Chondrocyte (in vitro differentiated cells): Measurements from ENCODE around the gene CCDC182. TPM values are rescaled to one million over a fixed set of nuclear protein-coding genes. Genes with fewer than 3 reads are reported as not detected.

Source experiments
- DNase-seq: peaks from one replicate; pipeline ENCODE4 v3.0.0; 2021; ENCODE audit warnings: mixed read lengths, low spot score
- H3K27ac Mint-ChIP-seq: one replicate; pipeline ENCODE4 v1.8.0; 2021; ENCODE audit warnings: mild to moderate bottlenecking, moderate library complexity, mixed read lengths; ENCODE audit not compliant: unreplicated experiment
- H3K27me3 Mint-ChIP-seq: 2 replicates; pipeline ENCODE4 v1.8.0; 2021; ENCODE audit warnings: low read depth, mixed read lengths
- H3K36me3 Mint-ChIP-seq: 2 replicates; pipeline ENCODE4 v1.8.0; 2021; ENCODE audit warnings: low read depth, mixed read lengths
- H3K4me1 Mint-ChIP-seq: 2 replicates; pipeline ENCODE4 v1.8.0; 2021; ENCODE audit warnings: low read depth, mild to moderate bottlenecking, mixed read lengths
- H3K4me3 Mint-ChIP-seq: one replicate; pipeline ENCODE4 v1.8.0; 2021; ENCODE audit warnings: mild to moderate bottlenecking, moderate library complexity, mixed read lengths; ENCODE audit not compliant: unreplicated experiment
- H3K9me3 Mint-ChIP-seq: 2 replicates; pipeline ENCODE4 v1.8.0; 2021; ENCODE audit warnings: low read depth, mixed read lengths
- total RNA-seq: library from RNA; stranded (reverse); gene quantifications from 3 replicates; pipeline ENCODE4 v1.2.1, GENCODE V29; 2021
- TF ChIP-seq, protein P1 (sequence below): fragments of 200-600 bp; sonication (generic); IDR thresholded peaks from 2 replicates; pipeline ENCODE4 v1.5.0; 2021; ENCODE audit warnings: antibody characterized with exemption, mild to moderate bottlenecking, moderate library complexity

Gene CCDC182
- total RNA-seq, 1 donor from 2014 or later = not detected

- H3K9me3 Mint-ChIP-seq = no peaks in the 10 kb centered on the region
- TF ChIP-seq, protein P1, sequence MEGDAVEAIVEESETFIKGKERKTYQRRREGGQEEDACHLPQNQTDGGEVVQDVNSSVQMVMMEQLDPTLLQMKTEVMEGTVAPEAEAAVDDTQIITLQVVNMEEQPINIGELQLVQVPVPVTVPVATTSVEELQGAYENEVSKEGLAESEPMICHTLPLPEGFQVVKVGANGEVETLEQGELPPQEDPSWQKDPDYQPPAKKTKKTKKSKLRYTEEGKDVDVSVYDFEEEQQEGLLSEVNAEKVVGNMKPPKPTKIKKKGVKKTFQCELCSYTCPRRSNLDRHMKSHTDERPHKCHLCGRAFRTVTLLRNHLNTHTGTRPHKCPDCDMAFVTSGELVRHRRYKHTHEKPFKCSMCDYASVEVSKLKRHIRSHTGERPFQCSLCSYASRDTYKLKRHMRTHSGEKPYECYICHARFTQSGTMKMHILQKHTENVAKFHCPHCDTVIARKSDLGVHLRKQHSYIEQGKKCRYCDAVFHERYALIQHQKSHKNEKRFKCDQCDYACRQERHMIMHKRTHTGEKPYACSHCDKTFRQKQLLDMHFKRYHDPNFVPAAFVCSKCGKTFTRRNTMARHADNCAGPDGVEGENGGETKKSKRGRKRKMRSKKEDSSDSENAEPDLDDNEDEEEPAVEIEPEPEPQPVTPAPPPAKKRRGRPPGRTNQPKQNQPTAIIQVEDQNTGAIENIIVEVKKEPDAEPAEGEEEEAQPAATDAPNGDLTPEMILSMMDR = no peak
- H3K36me3 Mint-ChIP-seq = peaks cover 1% of the 10 kb centered on the region
- DNase-seq = no peak
- H3K4me1 Mint-ChIP-seq = no peaks in the 10 kb centered on the region
- peaks cover 52% of the 10 kb centered on the region for H3K27me3 Mint-ChIP-seq
- H3K27ac Mint-ChIP-seq = no peak overlapping the region
- H3K4me3 Mint-ChIP-seq = no peak overlapping the region
These were observed 22.5 kb upstream of the CCDC182 start for GRCh38 chr17:57767561-57767960.

GRCh38 chr17:57766318-57766943 is 21.3 kb upstream of the CCDC182 start:
- Mint-ChIP-seq H3K36me3 (peaks cover 1% of the 10 kb centered on the region), H3K27ac (no peak overlapping the region), H3K27me3 (peaks cover 43% of the 10 kb centered on the region), H3K4me1 (no peaks in the 10 kb centered on the region), H3K9me3 (no peaks in the 10 kb centered on the region), H3K4me3 (no peak overlapping the region)
- DNase-seq = no peak
- TF ChIP-seq, protein P1 = no peak

DNA sequence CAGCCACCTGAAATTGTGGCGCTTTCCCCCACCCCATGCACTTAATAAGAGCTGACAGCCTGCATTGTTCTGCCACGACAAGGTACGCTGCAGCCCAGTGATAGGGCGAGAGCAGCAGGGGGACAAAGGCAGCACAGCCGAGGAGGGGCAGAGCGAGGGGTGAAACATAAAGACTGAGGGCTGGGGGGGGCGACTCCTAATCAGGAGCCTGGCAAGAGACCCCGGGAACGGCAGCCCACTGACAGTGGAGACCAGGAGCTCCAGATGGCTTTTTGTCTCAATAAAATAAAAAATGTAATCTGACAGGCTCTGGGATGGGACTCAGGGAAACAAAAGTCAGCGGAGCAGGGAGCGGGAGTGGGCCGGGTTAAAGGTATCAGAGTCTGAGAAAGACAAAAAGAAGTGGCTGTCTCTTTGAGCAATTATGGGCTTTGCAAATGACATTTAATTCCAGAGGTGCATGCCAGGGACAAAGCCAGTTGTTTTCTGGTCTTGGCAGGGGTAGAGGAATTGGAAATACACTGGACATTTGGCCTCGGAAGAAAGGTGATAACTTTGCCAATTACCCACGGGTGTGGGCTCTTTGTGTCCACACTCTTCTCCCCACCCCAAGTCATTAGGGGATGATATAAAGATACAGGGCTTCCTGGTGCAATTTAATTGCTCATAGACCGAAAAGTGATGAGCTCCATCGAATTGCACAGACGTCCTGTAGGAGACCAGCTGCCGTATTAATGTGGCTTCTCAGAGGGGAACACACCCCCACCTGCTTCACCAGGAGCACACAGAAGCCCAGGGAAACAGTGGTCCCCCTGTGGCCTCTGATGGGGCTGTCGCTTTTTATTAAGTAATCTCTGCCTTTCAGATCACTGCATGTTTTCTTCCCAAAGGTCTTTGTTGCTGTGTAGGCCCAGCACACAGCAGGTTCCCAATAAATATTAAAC is 17.6 kb upstream of the CCDC182 start:
- Mint-ChIP-seq H3K27me3 (peaks cover 26% of the 10 kb centered on the region), H3K4me3 (no peak overlapping the region), H3K36me3 (peaks cover 1% of the 10 kb centered on the region), H3K9me3 (no peaks in the 10 kb centered on the region), H3K4me1 (no peaks in the 10 kb centered on the region), H3K27ac (no peak overlapping the region)
- no peak for DNase-seq
- TF ChIP-seq, protein P1 = no peak

DNA sequence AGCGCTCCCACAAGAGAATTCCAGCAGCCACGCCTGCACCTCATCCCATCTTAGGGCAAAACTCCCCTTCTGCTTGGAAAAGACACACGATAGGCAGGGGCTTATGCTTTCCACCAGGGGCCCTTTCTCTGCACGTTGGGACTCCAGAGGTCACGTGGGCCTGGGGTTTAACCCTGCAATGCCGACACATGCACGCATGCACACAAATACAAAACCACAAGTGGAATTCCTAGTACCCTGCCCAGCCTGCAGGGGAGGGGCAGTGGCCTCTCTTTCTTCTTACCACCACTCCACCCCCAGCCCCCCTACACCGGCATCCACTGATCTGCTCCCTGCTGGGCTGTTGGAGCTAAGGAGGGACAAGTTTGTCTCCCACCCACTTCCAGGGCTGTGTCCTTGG is 16.8 kb upstream of the CCDC182 start:
- no peaks in the 10 kb centered on the region for H3K4me1 Mint-ChIP-seq
- TF ChIP-seq, protein P1 = no peak
- H3K27me3 Mint-ChIP-seq = peaks cover 22% of the 10 kb centered on the region
- no peaks in the 10 kb centered on the region for H3K36me3 Mint-ChIP-seq
- H3K4me3 Mint-ChIP-seq = no peak overlapping the region
- DNase-seq = no peak
- no peaks in the 10 kb centered on the region for H3K9me3 Mint-ChIP-seq
- no peak overlapping the region for H3K27ac Mint-ChIP-seq

DNA sequence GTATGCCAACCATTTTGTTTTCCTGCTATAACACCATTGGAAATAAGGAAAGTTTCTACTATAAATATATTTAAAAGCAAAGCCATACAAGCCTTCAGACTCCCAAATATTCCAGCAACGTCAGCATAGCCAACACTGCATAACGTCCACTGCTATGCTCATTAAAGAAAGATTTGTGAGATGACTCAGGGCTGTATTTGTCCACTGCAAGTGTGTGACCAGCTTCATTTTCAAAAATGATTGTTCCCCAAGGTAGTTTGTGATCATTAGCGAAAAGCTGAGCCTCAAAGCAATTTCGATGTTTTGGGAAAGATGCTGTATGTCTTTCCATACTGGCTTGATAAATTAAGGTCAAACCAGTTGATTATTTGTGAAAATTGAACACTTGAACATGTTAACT is 14.9 kb upstream of the CCDC182 start:
- no peaks in the 10 kb centered on the region for H3K4me1 Mint-ChIP-seq
- DNase-seq = no peak
- H3K36me3 Mint-ChIP-seq = no peaks in the 10 kb centered on the region
- H3K27me3 Mint-ChIP-seq = peaks cover 16% of the 10 kb centered on the region
- no peak overlapping the region for H3K27ac Mint-ChIP-seq
- TF ChIP-seq, protein P1 = no peak
- no peak overlapping the region for H3K4me3 Mint-ChIP-seq
- H3K9me3 Mint-ChIP-seq = no peaks in the 10 kb centered on the region
